ENCODE results near the gene CADM4. TPM values are rescaled to one million over a fixed set of nuclear protein-coding genes. Genes with fewer than 3 reads are reported as not detected.
"Not testable (repeated sequence)": the region's sequence is repeated elsewhere in the genome, so short reads cannot be mapped to it uniquely, and the experiment has no call there.

The CADM4 gene
- polyA plus RNA-seq, 1 donor from 2014 or later: not detected

DNA sequence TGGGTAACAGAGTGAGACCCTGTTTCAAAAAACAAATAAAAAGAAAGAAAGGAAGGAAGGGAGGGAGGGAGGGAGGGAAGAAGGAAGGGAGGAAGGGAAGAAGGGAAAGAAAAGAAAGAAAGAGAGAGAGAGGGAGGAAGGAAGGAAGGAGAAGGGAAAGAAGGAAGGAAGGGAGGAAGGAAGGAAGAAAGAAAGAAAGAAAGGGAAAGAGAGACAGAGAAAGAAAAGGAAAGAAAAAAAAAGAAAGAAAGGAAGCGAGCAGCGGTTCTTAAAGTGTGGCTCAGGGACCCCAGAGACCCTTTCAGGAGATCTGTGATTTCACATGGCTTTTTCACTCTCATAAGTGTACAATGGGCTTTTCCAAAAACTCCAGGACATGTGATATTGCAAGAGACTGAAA lies 9.9 kb upstream of the CADM4 start:
- Mint-ChIP-seq H3K9me3 (peaks cover 0 to 4% (median 4%) of the 10 kb centered on the region in 3 donors), H3K27ac (no peak overlapping the region), H3K36me3 (no peaks in the 10 kb centered on the region), H3K4me1 (peaks cover 0 to 5% (median 3%) of the 10 kb centered on the region in 3 donors), H3K27me3 (peaks cover 9% of the 10 kb centered on the region), H3K4me3 (no peak overlapping the region)

DNA sequence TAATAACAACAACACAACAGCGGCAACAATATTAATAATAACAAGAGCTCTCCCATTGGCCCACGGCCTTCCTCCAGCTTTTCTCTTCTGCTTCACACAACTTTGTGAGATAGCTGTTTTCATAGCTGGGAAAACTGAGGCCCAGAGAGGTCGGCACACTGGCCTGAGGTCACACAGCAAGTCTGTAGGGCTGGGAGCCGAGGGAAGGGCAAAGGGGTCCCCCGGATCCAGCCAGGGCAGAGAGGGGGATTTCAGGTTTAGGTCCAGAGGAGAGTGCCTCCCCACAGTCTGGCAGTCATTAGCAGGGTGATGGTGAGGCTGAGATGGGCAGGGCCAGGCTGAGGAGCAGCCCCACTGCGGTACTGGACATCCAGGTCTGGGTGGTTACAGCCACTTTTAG lies 9.0 kb upstream of the CADM4 start:
- Mint-ChIP-seq H3K4me1 (peaks cover 0 to 3% (median 3%) of the 10 kb centered on the region in 3 donors), H3K9me3 (peaks cover 0 to 4% (median 4%) of the 10 kb centered on the region in 3 donors), H3K27me3 (peaks cover 9% of the 10 kb centered on the region), H3K27ac (no peak overlapping the region), H3K4me3 (no peak overlapping the region), H3K36me3 (no peaks in the 10 kb centered on the region)

DNA sequence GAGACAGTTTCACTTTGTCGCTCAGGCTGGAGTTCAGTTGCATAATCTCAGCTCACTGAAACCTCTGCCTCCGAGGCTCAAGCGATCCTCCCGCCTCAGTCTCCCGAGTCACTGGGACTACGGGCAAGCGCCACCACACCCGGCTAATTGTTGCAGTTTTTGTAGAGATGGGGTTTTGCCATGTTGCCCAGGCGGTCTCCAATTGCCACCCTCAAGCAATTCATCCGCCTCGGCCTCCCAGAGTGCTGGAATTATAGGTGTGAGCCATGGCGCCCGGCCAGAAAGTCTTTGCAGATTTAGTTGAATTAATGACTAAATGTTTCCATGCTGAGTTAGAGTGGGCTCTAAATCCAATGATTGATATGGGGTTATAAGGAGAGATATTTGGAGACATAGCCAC lies 4.5 kb upstream of the CADM4 start:
- Mint-ChIP-seq H3K4me1 (peaks cover 0 to under 1% (median 0%) of the 10 kb centered on the region in 3 donors), H3K27ac (no peak overlapping the region), H3K36me3 (no peaks in the 10 kb centered on the region), H3K27me3 (peaks cover 14% of the 10 kb centered on the region), H3K4me3 (peak overlapping the region in 1 of 4 donors; percentile 3), H3K9me3 (peaks cover 0 to 4% (median 4%) of the 10 kb centered on the region in 3 donors)

DNA sequence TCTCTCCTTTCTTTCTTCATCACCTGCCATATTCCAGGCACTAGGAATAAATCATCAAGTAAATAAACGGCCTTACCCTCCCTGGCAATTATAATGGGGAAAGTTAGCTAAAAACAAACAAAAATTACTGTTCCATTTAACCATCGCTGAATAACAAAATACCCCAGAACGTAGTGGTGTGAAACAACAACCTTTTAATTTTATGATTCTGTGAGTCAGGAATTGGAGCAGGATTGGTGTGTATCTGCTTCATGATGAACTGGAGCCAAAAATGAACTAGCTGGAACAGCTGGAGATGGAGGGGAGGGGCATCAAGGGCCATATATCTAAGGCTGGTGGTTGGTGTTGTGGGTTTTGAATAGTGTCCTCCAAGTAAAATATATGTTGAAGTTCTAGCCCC lies 3.7 kb upstream of the CADM4 start:
- no peak overlapping the region for H3K4me3 Mint-ChIP-seq
- H3K36me3 Mint-ChIP-seq: no peaks in the 10 kb centered on the region
- H3K9me3 Mint-ChIP-seq: peaks cover 0 to 6% (median 4%) of the 10 kb centered on the region in 3 donors
- H3K4me1 Mint-ChIP-seq: peaks cover 0 to 8% (median 5%) of the 10 kb centered on the region in 3 donors
- H3K27ac Mint-ChIP-seq: no peak overlapping the region
- H3K27me3 Mint-ChIP-seq: peaks cover 20% of the 10 kb centered on the region

DNA sequence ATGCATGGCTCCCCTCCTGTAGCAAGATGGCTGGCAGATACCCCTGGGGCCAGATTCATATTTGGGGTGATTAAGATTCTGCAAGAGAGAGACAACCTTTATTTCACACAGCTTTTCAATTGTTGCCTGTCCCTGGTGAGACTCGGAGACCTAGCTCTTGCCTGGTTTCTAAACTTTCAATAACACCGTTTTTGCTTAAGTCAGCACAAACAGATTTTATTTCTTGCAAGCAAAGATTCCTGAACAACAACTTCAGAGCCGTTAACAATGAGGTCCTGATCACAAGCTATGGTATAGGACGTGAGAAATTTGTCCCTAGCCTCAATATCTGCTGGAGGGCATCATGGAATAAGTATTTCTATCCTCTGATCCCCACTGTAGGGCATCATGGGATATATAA lies 2.9 kb upstream of the CADM4 start:
- peaks cover 0 to 6% (median 4%) of the 10 kb centered on the region in 3 donors for H3K9me3 Mint-ChIP-seq
- peaks cover 24% of the 10 kb centered on the region for H3K27me3 Mint-ChIP-seq
- H3K4me3 Mint-ChIP-seq: no peak overlapping the region
- peaks cover 5 to 9% (median 5%) of the 10 kb centered on the region in 3 donors for H3K4me1 Mint-ChIP-seq
- no peaks in the 10 kb centered on the region for H3K36me3 Mint-ChIP-seq
- H3K27ac Mint-ChIP-seq: no peak overlapping the region

DNA sequence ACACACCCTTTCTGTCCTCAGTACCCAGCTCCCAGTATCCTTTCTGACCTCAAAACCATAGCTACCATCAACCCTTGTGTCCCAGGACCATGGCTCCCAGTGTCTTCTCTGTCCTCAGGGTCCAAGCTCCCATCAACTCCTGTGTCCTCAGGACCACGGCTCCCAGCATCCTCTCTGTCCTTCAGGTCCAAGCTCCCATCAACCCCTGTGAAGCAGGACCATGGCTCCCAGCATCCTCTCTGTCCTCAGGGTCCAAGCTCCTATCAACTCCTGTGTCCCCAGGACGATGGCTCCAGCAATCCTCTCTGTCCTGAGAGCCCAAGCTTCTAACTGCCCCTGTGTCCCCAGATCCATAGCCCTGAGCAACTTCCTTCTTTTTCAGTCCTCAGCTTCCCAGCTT lies 1.7 kb upstream of the CADM4 start:
- Mint-ChIP-seq H3K27me3 (peaks cover 26% of the 10 kb centered on the region), H3K9me3 (peaks cover 0 to 4% (median 2%) of the 10 kb centered on the region in 3 donors), H3K36me3 (no peaks in the 10 kb centered on the region), H3K4me3 (peak overlapping the region in 3 of 4 donors; percentile 15 to 65 (median 58)), H3K4me1 (peaks cover 5 to 9% (median 5%) of the 10 kb centered on the region in 3 donors), H3K27ac (peak overlapping the region in 1 of 3 donors; percentile 71)

DNA sequence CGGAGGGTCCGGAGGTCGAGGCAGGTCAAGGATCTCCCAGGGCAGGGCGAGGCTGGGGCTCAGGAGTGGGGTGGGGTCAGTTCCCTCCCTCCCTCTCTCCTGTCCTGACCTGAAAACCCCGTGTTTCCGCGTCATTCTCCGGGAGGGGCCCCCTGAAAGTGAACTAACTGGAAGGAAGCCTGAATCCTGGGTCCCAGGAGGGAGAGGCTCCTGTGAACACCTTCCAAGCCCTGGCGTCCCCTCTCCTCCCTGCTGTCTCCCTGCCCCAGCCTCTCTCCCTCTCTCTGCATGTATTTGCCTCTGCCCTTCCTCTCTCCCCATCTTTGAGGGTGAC lies 741 bp upstream of the CADM4 start:
- Mint-ChIP-seq H3K36me3 (no peaks in the 10 kb centered on the region), H3K27me3 (peaks cover 26% of the 10 kb centered on the region), H3K27ac (peak overlapping the region in 1 of 3 donors; percentile 77), H3K4me1 (peaks cover 5 to 9% (median 5%) of the 10 kb centered on the region in 3 donors), H3K9me3 (peaks cover 0 to 2% (median 0%) of the 10 kb centered on the region in 3 donors), H3K4me3 (peak overlapping the region; percentile 53 to 91 (median 78))

DNA sequence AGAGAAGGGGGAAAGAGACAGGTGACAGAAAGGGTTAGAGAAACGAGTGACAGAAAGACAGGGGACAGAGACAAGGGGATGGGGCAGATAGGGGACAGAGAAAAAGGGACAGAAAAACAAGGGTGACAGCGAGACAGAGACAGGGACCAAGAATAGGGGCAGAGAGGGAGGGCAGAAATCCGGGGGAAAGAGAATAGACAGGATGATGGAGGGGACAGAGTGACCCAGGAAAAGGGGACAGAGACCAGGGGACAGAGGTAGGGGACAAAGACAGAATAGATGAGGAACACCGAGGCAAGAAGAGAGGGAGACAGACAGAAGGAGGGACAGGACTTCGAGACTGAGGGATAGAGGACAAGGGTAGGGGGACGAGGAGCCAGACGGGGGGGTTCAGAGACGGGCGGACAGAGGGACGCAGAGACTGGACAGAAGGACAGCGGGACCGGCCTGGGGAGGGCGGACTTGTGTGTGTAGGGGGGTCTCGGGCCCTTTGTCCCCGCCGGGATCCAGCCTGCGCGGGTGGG lies 593 bp downstream of the CADM4 start:
- peak overlapping the region in 1 of 3 donors; percentile 23 for H3K27ac Mint-ChIP-seq
- peak overlapping the region in 3 of 4 donors; percentile 67 to 83 (median 75) for H3K4me3 Mint-ChIP-seq
- H3K27me3 Mint-ChIP-seq: peaks cover 30% of the 10 kb centered on the region
- peaks cover 0 to 2% (median 0%) of the 10 kb centered on the region in 3 donors for H3K9me3 Mint-ChIP-seq
- peaks cover 5 to 9% (median 5%) of the 10 kb centered on the region in 3 donors for H3K4me1 Mint-ChIP-seq
- no peaks in the 10 kb centered on the region for H3K36me3 Mint-ChIP-seq

DNA sequence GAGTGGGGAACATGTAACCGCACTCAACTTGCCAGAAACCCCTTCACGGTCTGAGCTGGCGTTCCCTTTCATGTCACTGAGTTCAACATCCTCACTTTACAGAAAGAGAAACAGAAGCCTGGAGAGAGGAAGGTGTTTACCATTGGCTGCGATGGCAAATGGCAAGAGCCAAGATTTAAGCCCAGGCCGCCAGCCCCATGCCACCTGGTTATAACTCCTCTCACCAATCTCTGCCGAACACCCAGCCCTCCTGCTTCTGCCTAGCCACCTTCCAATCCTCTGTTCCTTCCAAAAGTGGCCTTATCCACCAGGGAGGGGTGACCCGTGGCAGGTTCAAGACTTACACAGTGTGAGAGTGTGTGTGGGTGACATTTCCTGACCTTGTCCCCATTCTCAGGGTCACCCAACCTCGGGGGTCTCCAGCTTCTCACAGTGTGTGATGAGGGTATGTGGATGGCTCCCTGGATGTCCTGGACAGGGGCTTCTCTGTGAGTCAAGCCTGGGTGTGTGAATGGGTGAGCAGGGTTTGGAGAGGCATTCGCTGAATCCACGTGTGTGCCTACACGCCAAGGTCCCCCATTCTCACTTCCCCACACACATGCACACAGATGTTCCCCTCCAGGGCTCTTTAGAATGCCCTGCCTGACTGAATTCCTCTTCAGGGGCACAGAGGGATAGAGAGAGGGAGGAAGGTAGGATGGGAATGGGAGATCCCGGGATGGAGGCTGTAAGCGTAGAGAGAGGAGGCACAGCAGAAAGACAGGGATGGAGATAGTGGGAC lies 1.2 kb downstream of the CADM4 start:
- Mint-ChIP-seq H3K27me3 (peaks cover 30% of the 10 kb centered on the region), H3K27ac (no peak overlapping the region), H3K4me1 (peaks cover 5 to 9% (median 5%) of the 10 kb centered on the region in 3 donors), H3K4me3 (peak overlapping the region; percentile 62 to 83 (median 71)), H3K9me3 (peaks cover 0 to 2% (median 0%) of the 10 kb centered on the region in 3 donors), H3K36me3 (no peaks in the 10 kb centered on the region)

DNA sequence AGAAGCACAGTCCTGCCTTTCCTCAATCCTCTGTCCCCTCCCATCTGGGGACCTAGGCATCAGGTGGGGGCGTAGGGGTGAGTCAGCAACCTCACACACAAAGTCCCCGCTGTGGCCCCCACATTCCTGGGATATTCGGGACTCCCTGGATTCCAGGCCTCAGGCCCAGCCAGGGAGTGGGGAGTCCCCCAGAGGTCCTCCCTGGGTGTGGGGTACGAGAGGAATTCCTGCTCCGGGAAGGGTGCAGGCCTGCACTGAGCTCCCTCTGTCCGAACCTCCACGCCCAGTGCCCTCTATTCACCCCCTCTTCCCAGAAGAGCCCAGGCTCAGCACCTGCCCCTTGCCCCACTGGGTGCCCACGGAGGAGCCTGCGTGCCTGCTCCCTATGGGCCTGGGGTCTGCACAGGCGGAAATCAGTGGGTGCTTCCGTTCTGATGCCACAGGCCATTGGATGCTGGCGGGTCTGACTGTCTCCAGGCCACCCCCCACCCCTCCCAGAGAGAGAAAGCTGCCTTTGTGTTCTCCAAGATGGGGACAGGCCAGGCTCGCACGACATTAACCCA lies 3.4 kb downstream of the CADM4 start:
- peaks cover 5 to 9% (median 5%) of the 10 kb centered on the region in 3 donors for H3K4me1 Mint-ChIP-seq
- peaks cover 32% of the 10 kb centered on the region for H3K27me3 Mint-ChIP-seq
- no peak overlapping the region for H3K4me3 Mint-ChIP-seq
- H3K36me3 Mint-ChIP-seq: no peaks in the 10 kb centered on the region
- no peak overlapping the region for H3K27ac Mint-ChIP-seq
- peaks cover 0 to 2% (median 0%) of the 10 kb centered on the region in 3 donors for H3K9me3 Mint-ChIP-seq

DNA sequence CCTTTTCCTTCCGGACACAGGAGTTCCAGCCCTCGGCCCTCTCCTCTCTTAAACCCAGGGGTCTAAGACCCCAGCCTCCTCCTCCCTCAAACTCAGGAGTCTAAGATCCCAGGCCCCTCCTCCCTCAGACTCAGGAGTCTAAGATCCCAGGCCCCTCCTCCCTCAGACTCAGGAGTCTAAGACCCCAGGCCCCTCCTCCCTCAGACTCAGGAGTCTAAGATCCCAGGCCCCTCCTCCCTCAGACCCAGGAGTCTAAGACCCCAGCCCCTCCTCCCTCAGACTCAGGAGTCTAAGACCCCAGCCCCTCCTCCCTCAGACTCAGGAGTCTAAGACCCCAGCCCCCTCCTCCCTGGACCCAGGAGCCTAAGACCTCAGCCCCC lies 4.1 kb downstream of the CADM4 start:
- peaks cover 31% of the 10 kb centered on the region for H3K27me3 Mint-ChIP-seq
- H3K9me3 Mint-ChIP-seq, H3K4me1 Mint-ChIP-seq, H3K4me3 Mint-ChIP-seq, H3K36me3 Mint-ChIP-seq, H3K27ac Mint-ChIP-seq: not testable (repeated sequence)

DNA sequence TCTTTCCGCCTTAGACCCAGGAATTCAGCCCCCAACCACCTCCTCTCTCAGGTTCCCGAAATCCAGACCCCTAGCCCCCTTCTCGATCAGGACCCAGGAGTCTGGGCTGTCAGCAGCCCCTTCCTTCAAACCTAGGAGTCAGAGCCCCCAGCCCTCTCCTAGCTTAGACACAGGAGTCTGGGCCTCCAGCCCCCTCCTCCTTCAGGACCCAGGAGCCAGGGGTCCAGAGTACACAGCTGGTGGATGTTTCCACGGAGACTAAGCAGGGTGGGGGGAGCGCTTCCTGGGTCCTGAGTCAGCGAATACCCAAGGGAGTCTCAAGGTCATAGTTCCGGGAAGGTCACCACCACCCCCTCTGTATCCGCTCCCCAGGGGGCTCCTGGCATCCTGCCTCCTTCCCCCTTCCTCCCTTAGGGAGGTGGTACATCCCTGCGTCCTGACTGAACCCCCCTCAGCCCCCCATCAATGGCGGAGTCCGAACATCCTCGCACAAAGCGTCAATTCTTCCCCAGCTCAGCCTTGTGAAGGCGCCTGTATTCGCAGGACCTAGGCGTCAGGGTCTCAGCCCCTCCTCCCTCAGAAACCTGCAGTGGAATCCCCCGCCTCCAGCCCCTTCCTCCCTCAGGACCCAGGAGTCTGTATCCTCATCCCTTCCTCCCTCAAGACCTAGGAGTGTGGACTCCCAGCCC lies 4.6 kb downstream of the CADM4 start:
- no peak overlapping the region for H3K4me3 Mint-ChIP-seq
- H3K27me3 Mint-ChIP-seq: peaks cover 31% of the 10 kb centered on the region

DNA sequence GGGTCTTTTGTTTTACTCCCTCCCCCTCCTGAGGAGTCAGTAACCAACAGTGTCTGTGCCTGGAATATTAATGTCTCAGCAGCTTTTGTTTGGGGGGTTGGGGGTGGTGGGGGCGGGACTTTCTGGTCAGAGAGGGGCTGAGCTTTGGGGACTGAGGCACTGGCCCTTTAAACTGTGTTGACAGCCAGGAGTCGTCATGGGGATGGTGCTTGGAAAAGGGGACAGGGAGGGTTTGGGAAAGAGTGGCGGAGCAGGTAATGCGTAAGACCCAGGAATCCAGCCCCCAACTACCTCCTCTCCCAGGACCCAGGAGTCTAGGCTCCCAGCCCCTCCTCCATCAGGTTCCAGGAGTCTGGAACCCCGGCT lies 5.2 kb downstream of the CADM4 start:
- Mint-ChIP-seq H3K27ac (no peak overlapping the region), H3K4me1 (peaks cover 5 to 9% (median 5%) of the 10 kb centered on the region in 3 donors), H3K27me3 (peaks cover 31% of the 10 kb centered on the region), H3K36me3 (no peaks in the 10 kb centered on the region), H3K9me3 (peaks cover 0 to 2% (median 0%) of the 10 kb centered on the region in 3 donors), H3K4me3 (no peak overlapping the region)

More for the DNA sequence above, 4.6 kb downstream of the CADM4 start:
- no peak overlapping the region for H3K27ac Mint-ChIP-seq
- H3K9me3 Mint-ChIP-seq: peaks cover 0 to 2% (median 0%) of the 10 kb centered on the region in 3 donors
- peaks cover 5 to 9% (median 5%) of the 10 kb centered on the region in 3 donors for H3K4me1 Mint-ChIP-seq
- H3K36me3 Mint-ChIP-seq: no peaks in the 10 kb centered on the region

DNA sequence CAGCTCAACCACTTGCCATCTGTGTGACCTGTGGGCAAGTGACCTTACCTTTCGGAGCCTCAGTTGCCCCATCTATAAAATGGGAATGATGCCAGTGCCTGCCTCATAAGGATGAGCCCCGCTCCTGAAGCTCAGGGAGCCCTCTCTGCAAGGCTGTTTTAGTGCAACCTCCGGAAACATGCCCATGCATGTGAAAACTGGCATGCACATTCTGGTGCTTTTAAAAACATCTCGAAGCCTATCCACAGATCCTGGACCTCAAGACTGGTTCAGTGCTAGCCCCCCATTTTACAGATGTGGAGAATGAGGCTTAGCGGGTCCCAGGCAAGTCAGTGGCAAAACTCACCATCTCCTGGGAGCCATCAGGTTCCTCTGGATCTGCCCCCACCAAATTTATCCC lies 5.6 kb downstream of the CADM4 start:
- Mint-ChIP-seq H3K9me3 (peaks cover 0 to 1% (median 0%) of the 10 kb centered on the region in 3 donors), H3K4me1 (peaks cover 4 to 8% (median 5%) of the 10 kb centered on the region in 3 donors), H3K27ac (no peak overlapping the region), H3K4me3 (no peak overlapping the region), H3K36me3 (no peaks in the 10 kb centered on the region), H3K27me3 (peaks cover 30% of the 10 kb centered on the region)

DNA sequence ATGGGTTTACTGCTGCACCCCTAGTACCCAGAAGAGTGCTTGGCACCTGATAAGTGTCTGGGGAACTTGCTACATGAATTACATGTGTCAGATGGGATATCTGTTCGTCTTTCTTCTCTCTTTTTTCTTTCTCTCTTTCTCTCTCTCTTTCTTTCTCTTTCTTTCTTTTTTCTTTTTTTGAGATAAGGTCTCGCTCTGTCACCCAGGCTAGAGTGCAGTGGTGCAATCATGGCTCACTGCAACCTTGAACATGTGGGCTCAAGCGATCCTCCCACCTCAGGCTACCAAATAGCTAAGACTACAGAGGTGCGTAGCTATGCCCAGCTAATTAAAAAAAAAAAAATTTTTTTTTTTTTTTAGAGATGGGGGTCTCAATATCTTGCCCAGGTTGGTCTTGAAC lies 6.1 kb downstream of the CADM4 start:
- Mint-ChIP-seq H3K27ac (no peak overlapping the region), H3K36me3 (no peaks in the 10 kb centered on the region), H3K9me3 (no peaks in the 10 kb centered on the region), H3K4me3 (no peak overlapping the region), H3K27me3 (peaks cover 24% of the 10 kb centered on the region), H3K4me1 (peaks cover 0 to 5% (median 2%) of the 10 kb centered on the region in 3 donors)

All from IgD-negative memory B cell (primary cell).